Breast epithelium (tissue), 3 donors: ENCODE results near the gene POLR1C.

Source experiments
- CTCF ChIP-seq, 3 donors: fragments of 450-650 bp; IDR thresholded peaks; one replicate each; pipeline ENCODE4 v1.5.1; 2016 to 2017; ENCODE audit warnings: antibody characterized with exemption in 3 of 3, mild to moderate bottlenecking in 3 of 3, moderate library complexity in 3 of 3
- POLR2A ChIP-seq: fragments of 450-650 bp; IDR thresholded peaks from one replicate; pipeline ENCODE4 v1.6.1; 2016; ENCODE audit warnings: antibody characterized with exemption, mild to moderate bottlenecking, moderate library complexity
- POLR2AphosphoS5 ChIP-seq, 3 donors: sonication (generic); formaldehyde crosslinking; IDR thresholded peaks; one replicate each; pipeline ENCODE4 v1.6.1; 2017; ENCODE audit warnings: antibody characterized with exemption in 3 of 3

DNA sequence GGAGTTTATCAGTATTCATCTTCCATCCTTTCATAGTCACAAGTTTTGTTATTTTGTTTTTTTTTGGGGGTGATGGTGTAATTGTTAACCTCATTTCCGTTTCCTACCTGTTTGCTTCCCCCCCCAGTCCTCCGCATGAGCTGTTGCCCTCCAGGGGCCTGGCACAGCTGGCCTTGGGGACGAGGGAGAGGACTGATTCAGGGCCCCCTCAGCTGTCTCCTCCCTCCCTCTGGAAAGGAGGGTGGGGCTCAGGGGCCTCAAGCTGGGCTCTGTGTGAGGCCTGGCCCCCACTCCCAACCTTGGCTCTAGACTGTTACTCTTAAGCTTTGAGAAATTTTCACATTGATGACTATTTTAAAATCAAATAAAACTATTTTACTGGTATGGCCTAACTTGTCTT, 10.7 kb upstream of the POLR1C start:
- TF ChIP-seq CTCF (IDR thresholded peaks at IDR 0.05): no peak
- TF ChIP-seq POLR2AphosphoS5 (IDR thresholded peaks at IDR 0.05): no peak
- TF ChIP-seq POLR2A: no peak
